Uterus (tissue), 2 donors: ENCODE results near the gene MKX.

Experiments
- CTCF ChIP-seq, 4 experiments: fragments of 200-600 bp in 2 of 4; fragments of 450-650 bp in 2 of 4; sonication (generic) in 2 of 4; IDR thresholded peaks; one replicate each; pipeline ENCODE4 v1.5.1; 2016 to 2019; ENCODE audit warnings: antibody characterized with exemption in 4 of 4, mild to moderate bottlenecking in 2 of 4, moderate library complexity in 1 of 4
- POLR2A ChIP-seq, 2 donors: fragments of 450-650 bp; IDR thresholded peaks; one replicate each; pipeline ENCODE4 v1.6.1; 2016; ENCODE audit warnings: antibody characterized with exemption in 2 of 2, mild to moderate bottlenecking in 1 of 2, moderate library complexity in 1 of 2

- TF ChIP-seq POLR2A (IDR thresholded peaks at IDR 0.05) (no peak), CTCF (IDR thresholded peaks at IDR 0.05) (no peak)
Measured at GRCh38 chr10:27779462-27780015, 33.9 kb upstream of the MKX start.
